OCI-LY1 (cell line): ENCODE results near the gene PIGZ.

ENCODE experiments used
- H2AFZ ChIP-seq: fragments of 200-600 bp; sonication (generic), shearing (Covaris generic); 2 replicates; pipeline ENCODE4 v1.6.0; 2014; ENCODE audit warnings: antibody characterized with exemption, mild to moderate bottlenecking, low read length
- H3F3A ChIP-seq: fragments of 200-600 bp; sonication (generic), shearing (Covaris generic); 2 replicates; pipeline ENCODE4 v1.6.0; 2014; ENCODE audit warnings: mild to moderate bottlenecking, antibody characterized with exemption, low read length, moderate library complexity; ENCODE audit not compliant: insufficient read depth
- H3K27ac ChIP-seq: fragments of 200-600 bp; sonication (generic); 2 replicates; pipeline ENCODE4 v1.5.1; 2014; ENCODE audit warnings: low read length, mixed run types, mild to moderate bottlenecking, low read depth; ENCODE audit not compliant: poor library complexity, severe bottlenecking
- H3K27me3 ChIP-seq: fragments of 200-600 bp; sonication (generic); 2 replicates; pipeline ENCODE4 v1.6.0; 2014; ENCODE audit warnings: antibody characterized with exemption, mild to moderate bottlenecking, low read length, moderate library complexity; ENCODE audit not compliant: insufficient read depth
- H3K36me3 ChIP-seq: fragments of 200-600 bp; sonication (generic); 2 replicates; pipeline ENCODE4 v1.6.1; 2014; ENCODE audit warnings: mild to moderate bottlenecking, antibody characterized with exemption, low read length, moderate library complexity, mixed read lengths; ENCODE audit not compliant: insufficient read depth
- H3K4me1 ChIP-seq: fragments of 200-600 bp; sonication (generic); 2 replicates; pipeline ENCODE4 v1.5.1; 2014; ENCODE audit warnings: mild to moderate bottlenecking, low read length, moderate library complexity; ENCODE audit not compliant: insufficient read depth, severe bottlenecking
- H3K4me2 ChIP-seq: fragments of 200-600 bp; sonication (generic), shearing (Covaris generic); 2 replicates; pipeline ENCODE4 v1.6.1; 2014; ENCODE audit warnings: low read length
- H3K4me3 ChIP-seq: fragments of 200-600 bp; sonication (generic); 2 replicates; pipeline ENCODE4 v1.5.1; 2014; ENCODE audit warnings: low read length, low read depth, mild to moderate bottlenecking, mixed read lengths; ENCODE audit not compliant: poor library complexity, severe bottlenecking
- H3K79me2 ChIP-seq: fragments of 200-600 bp; shearing (Covaris generic); 2 replicates; pipeline ENCODE4 v1.6.1; 2016; ENCODE audit warnings: mixed run types, low read length, mixed read lengths; ENCODE audit not compliant: insufficient read depth
- H3K9ac ChIP-seq: fragments of 200-600 bp; sonication (generic), shearing (Covaris generic); 2 replicates; pipeline ENCODE4 v1.6.1; 2014; ENCODE audit warnings: mild to moderate bottlenecking, low read length, mixed read lengths
- H3K9me2 ChIP-seq: fragments of 200-600 bp; sonication (generic), shearing (Covaris generic); 2 replicates; pipeline ENCODE4 v1.6.1; 2014; ENCODE audit warnings: low read depth, mild to moderate bottlenecking, low read length, mixed read lengths
- H3K9me3 ChIP-seq: fragments of 200-600 bp; shearing (Covaris generic); 2 replicates; pipeline ENCODE4 v1.6.1; 2014; ENCODE audit warnings: low read length, mixed read lengths
- H4K20me1 ChIP-seq: fragments of 200-600 bp; sonication (generic), shearing (Covaris generic); 2 replicates; pipeline ENCODE4 v1.6.0; 2016; ENCODE audit warnings: mild to moderate bottlenecking, low read length; ENCODE audit not compliant: insufficient read depth
- CTCF ChIP-seq: fragments of 200-600 bp; sonication (generic), shearing (Covaris generic); IDR thresholded peaks from 2 replicates; pipeline ENCODE4 v1.5.1; 2017; ENCODE audit warnings: mild to moderate bottlenecking, antibody characterized with exemption, low read length, moderate library complexity, mixed read lengths
- EZH2 ChIP-seq: fragments of 200-600 bp; sonication (generic), shearing (Covaris generic); IDR thresholded peaks from 2 replicates; pipeline ENCODE4 v1.8.0; 2017; ENCODE audit warnings: borderline replicate concordance, mixed run types, mild to moderate bottlenecking, antibody characterized with exemption, low read length, moderate library complexity, mixed read lengths

PIGZ gene

GRCh38 chr3:197000211-197000610 is 31.6 kb upstream of the PIGZ start:
- no peak overlapping the region for H2AFZ ChIP-seq
- no peak for TF ChIP-seq CTCF
- TF ChIP-seq EZH2, result no peak
- H3K4me1 ChIP-seq, result peaks cover 25% of the 10 kb centered on the region
- H4K20me1 ChIP-seq, result no peaks in the 10 kb centered on the region
- no peak overlapping the region for H3K4me3 ChIP-seq
- no peaks in the 10 kb centered on the region for H3K9me2 ChIP-seq
- no peaks in the 10 kb centered on the region for H3K27me3 ChIP-seq
- H3K9ac ChIP-seq, result no peak overlapping the region
- no peaks in the 10 kb centered on the region for H3K79me2 ChIP-seq
- no peak overlapping the region for H3K4me2 ChIP-seq
- H3K9me3 ChIP-seq, result no peaks in the 10 kb centered on the region
- no peak overlapping the region for H3K27ac ChIP-seq
- no peaks in the 10 kb centered on the region; the same call in 1 of the 2 replicates for H3K36me3 ChIP-seq
- H3F3A ChIP-seq, result no peaks in the 10 kb centered on the region

- Histone ChIP-seq H4K20me1 (no peaks in the 10 kb centered on the region), H3K4me1 (peaks cover 21% of the 10 kb centered on the region), H2AFZ (no peak overlapping the region), H3K4me3 (no peak overlapping the region), H3K4me2 (no peak overlapping the region), H3K9me3 (no peaks in the 10 kb centered on the region), H3K9me2 (no peaks in the 10 kb centered on the region), H3K27ac (no peak overlapping the region), H3K79me2 (no peaks in the 10 kb centered on the region), H3K36me3 (no peaks in the 10 kb centered on the region; the same call in 1 of the 2 replicates), H3K9ac (no peak overlapping the region), H3F3A (no peaks in the 10 kb centered on the region), H3K27me3 (no peaks in the 10 kb centered on the region)
- no peak for TF ChIP-seq CTCF
- TF ChIP-seq EZH2, result no peak
These were observed 30.5 kb upstream of the PIGZ start for GRCh38 chr3:196998966-196999760.

GRCh38 chr3:196997311-196997710 is 28.7 kb upstream of the PIGZ start:
- H3K4me3 ChIP-seq, result no peak overlapping the region
- H3F3A ChIP-seq, result no peaks in the 10 kb centered on the region
- TF ChIP-seq CTCF, result no peak
- TF ChIP-seq EZH2, result no peak
- peaks cover 10% of the 10 kb centered on the region for H3K4me1 ChIP-seq
- H3K27me3 ChIP-seq, result no peaks in the 10 kb centered on the region
- no peak overlapping the region for H3K4me2 ChIP-seq
- no peaks in the 10 kb centered on the region for H3K79me2 ChIP-seq
- H3K9me3 ChIP-seq, result no peaks in the 10 kb centered on the region
- H3K27ac ChIP-seq, result no peak overlapping the region
- H3K36me3 ChIP-seq, result no peaks in the 10 kb centered on the region; the same call in 1 of the 2 replicates
- H3K9me2 ChIP-seq, result no peaks in the 10 kb centered on the region
- no peak overlapping the region for H2AFZ ChIP-seq
- H3K9ac ChIP-seq, result no peak overlapping the region
- H4K20me1 ChIP-seq, result no peaks in the 10 kb centered on the region
